Caki2 (cell line): ENCODE data around the gene IFIT1B. TPM values are rescaled to one million over a fixed set of nuclear protein-coding genes. Genes with fewer than 3 reads are reported as not detected.
"Not testable (repeated sequence)": the region's sequence is repeated elsewhere in the genome, so short reads cannot be mapped to it uniquely, and the experiment has no call there.

Experiments
- DNase-seq: peaks from one replicate; pipeline ENCODE4 v3.0.0-alpha.2; 2015; ENCODE audit warnings: low read depth
- in situ Hi-C: cut with HindIII; loops from 2 replicates; pipeline ENCODE4 v1.10.0; 2016; ENCODE audit warnings: low sequenced_read_pairs, low pct_unique_long_range_greater_than_20kb, mixed read lengths
- total RNA-seq: library from RNA; depleted of rRNA; stranded (reverse); fragments of >200 nt; shearing (Covaris generic); gene quantifications from 2 replicates; pipeline ENCODE4 v1.2.3, GENCODE V29; 2014; ENCODE audit warnings: low replicate concordance; rRNA removed

The IFIT1B gene, protein sequence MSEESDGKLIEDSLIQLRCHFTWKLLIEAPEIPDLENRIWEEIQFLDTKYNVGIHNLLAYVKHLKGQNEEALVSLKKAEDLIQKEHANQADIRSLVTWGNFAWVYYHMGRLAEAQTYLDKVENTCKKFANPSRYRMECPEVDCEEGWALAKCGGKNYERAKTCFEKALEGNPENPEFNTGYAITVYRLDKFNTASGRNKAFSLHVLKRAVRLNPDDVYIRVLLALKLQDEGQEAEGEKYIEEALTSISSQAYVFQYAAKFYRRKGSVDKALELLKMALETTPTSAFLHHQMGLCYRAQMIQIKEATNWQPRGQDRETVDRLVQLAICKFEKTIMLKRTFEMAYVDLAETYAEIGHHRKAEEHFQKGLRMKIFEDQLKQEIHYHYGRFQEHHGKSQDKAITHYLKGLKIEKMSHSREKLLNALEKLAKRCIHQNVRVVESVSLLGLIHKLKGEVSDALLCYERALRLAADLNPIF
- total RNA-seq, result not detected in 2 replicates

DNA sequence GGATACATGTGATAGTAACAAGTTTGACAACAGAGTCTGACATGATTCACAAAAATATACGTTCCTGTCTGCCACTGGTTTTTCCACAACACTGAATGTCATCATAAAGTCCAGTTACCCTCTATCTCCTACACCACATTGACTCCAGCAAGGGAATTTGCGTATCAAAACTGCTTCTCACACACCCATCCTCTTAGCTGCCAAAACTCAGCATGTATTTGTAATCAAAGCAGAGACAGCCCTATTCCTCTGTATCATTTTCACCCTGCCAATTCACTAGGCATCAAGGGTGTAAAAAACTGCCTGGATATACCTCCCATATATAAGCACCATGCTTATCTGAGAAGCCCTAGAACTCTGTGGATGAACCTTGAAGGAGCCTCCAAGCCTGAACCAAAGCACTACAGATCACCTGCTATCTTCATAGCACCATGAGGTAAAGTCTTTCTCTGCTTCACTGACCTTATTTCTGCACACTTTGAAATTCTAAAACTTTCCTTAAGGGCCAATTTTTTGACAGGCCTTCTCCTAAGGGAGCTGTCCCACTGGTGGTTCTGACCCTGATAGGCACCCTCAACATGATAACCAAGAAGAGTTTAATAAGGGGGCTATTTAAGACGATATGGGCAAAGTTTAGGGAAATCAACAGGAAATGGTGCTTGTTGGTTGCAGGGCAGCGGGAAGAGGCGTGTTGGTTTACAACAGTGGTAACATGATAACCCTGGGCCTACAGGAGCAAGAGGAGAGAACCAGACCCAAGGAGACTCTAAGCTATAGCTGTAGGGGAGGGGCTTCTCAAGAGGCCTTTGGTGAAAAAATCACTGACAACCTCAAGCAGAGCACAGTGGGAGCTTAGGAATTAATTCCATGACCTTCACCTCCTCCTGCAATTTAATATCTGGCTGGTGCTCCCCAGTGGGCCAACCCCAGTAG, at the start of gene IFIT1B:
IFIT1B (plus strand) TSS at position 352 of the 933 bp plus-strand sequence; CDS start at position 432, 80 bp downstream.
- no peak for DNase-seq
- in situ Hi-C loops, result no loop called here

DNA sequence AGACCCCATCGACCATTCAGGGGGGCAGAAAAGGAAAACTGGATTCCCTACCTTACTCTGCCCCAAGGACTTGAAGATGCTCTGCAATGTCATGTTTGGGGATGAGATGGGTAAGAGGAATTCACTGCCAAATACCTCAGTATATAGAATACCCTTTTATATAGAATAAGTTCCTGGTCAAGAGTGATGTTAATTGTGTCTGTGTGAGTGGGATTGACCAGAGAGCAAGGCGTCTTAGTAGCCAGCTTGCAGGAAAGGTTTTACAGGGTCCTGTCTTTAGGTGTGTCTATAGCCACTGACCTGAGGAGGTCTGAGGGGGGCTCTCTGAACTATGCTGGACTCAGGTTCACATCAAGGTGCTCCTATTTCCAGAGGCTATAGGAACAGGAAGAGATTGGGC, 48.7 kb upstream of the IFIT1B start:
- DNase-seq, result no peak
- in situ Hi-C loops, result no loop called here

DNA sequence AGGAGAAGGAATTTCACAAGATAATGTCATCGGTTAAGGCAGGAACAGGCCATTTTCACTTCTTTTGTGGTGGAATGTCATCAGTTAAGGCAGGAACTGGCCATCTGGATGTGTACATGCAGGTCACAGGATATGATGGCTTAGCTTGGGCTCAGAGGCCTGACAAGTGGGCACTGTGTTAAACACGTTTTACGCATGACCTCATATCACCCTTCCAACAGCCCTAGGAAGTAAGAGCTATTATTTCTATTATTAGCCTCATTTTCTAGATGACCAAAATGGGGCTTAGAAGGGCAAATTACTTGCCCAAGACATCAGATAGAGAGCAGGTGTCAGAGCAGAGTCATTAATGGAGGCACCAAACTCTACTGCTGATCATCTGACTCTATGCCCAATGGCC, 47.8 kb upstream of the IFIT1B start:
- in situ Hi-C loops, DNase-seq: not testable (repeated sequence)

DNA sequence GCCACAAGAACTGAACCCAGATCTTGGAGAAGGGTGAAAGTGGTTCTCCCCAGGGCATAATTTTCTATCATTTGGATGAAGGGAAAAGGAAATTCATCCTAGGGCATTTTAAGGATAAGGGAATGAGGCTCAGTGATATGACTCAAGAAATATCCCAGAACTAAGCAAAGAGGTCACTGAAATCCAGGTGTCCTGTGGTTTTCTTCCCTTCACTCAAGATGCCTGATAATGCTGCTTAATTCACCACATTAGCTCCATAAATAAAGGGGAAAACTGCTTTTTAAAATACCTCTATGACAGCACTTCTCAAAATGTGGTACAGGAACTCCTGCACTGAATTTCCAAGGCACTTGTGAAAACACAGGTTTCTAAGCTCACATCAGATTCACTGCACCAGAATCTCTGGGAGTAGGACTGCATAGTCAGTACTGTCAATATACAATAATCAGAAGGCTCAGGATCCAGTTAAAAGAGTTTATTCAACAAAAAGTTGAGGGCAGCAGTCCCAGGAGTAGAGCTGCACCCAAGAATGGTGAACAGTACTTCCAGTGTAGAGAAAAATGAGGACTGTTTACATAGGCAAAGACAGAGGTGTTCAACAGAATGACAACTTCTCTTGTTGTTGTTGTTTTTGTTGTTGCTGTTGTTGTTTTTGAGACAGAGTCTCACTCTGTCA, 47.2 kb upstream of the IFIT1B start:
- no peak for DNase-seq
- in situ Hi-C loops, result no loop called here

DNA sequence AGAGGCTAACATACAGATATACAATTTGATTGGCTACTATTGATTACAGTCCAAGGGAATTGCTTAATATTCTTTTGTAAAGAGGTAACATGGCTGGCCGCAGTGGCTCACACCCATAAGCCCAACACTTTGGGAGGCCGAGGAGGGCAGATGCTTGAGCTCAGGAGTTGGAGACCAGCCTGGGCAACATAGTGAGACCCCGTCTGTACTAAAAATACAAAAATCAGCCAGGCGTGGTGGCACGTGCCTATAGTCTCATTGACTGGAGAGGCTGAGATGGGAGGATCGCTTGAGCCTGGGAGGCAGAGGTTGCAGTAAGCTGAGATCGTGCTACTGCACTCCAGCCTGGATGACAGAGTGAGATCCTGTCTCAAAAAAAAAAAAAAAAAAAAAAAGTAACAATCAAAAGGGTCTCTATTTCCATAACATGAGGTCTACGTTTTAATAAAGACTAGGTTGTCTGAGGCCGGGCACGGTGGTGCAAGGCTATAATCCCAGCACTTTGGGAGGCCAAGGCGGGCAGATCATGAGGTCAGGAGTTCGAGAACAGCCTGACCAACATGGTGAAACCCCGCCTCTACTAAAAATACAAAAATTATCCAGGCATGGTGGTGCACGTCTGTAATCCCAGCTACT, 46.3 kb upstream of the IFIT1B start:
- in situ Hi-C loops, DNase-seq: not testable (repeated sequence)

DNA sequence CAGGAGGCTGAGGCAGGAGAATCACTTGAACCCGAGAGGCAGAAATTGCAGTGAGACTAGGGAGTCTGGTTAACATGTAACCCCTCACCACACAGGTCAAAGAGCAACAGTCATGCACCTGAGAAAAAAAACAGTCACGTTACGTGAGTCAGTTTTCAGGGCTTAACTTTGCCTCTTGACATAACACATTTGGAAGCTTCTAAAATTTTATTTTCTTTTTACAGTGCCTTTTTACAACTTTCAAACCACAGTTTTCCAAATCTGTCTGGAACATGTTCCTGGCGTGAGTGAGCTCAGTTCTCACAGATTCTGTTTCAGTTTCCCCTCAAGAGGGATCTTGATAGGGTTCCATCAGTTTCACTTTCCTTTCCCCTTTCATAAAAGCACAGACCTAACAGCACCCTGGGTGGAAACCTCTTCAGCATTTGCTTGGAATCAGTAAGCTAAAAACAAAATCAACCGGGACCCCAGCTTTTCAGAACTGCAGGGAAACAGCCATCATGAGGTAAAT, 45.7 kb upstream of the IFIT1B start:
- in situ Hi-C loops, result no loop called here
- DNase-seq, result peak; percentile 47

DNA sequence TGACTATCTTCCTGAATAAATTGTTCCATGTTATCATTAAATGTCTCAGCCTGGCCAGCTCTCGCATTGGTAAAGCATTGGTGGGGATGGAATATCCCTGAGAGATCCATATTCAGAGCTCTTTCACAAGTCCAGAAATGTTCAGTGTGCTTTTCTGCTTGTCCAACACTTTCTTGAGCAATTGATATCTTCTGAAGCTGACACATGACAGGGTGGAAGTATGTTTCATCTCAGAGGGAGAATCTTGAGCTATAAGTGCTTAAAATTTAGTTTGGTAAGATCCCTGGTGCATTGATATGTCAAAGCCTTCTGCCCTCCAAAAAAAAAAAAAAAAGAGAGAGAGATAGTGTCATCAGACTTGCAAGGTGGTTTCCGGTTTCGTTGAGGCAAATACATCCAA, 42.6 kb upstream of the IFIT1B start:
- in situ Hi-C loops, result no loop called here
- DNase-seq, result no peak

DNA sequence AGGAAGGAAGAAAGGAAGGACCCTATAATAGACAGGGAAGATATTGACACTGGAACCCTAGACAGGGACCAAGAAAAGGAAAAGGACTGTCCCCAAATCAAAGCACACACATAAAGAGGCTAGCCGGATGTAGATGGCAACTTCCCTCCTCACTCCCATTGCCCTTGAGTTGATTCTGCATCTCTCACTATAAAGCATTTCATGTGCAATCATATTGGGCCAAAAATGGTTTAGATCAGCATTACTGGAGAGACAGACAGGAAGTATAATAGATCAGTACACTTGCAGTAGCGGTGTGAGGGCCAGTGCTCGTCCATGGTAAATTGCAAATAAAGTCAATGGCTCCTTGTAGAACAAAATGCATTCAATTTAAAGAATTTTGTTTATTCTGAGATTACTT, 41.6 kb upstream of the IFIT1B start:
- in situ Hi-C loops, result no loop called here
- no peak for DNase-seq

DNA sequence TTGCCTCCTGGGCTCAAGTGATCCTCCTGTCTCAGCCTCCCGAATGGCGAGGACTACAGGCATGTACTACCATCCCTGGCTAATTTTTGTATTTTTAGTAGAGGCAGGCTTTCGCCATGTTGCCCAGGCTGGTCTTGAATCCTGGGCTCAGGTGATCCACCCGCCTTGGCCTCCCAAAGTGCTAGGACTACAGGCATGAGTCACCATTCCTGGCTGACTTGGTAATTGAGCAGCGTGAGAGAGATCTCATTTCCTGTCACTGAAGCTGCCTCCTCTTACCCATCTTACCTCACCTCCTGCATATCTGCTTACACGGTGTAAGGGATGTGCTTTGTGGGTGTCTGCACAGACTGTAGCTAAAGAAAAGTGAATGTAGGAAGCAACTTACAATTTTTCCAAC, 40.4 kb upstream of the IFIT1B start:
- in situ Hi-C loops, result no loop called here
- peak; percentile 59 for DNase-seq

DNA sequence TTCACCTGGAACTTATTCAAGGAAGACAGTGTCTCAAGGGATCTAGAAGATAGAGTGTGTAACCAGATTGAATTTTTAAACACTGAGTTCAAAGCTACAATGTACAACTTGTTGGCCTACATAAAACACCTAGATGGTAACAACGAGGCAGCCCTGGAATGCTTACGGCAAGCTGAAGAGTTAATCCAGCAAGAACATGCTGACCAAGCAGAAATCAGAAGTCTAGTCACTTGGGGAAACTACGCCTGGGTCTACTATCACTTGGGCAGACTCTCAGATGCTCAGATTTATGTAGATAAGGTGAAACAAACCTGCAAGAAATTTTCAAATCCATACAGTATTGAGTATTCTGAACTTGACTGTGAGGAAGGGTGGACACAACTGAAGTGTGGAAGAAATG, 39.1 kb upstream of the IFIT1B start:
- DNase-seq, result no peak
- in situ Hi-C loops, result no loop called here

DNA sequence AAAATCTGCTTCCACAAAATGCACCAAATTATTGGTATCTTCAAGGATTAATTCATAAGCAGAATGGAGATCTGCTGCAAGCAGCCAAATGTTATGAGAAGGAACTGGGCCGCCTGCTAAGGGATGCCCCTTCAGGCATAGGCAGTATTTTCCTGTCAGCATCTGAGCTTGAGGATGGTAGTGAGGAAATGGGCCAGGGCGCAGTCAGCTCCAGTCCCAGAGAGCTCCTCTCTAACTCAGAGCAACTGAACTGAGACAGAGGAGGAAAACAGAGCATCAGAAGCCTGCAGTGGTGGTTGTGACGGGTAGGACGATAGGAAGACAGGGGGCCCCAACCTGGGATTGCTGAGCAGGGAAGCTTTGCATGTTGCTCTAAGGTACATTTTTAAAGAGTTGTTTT, 38.0 kb upstream of the IFIT1B start:
- DNase-seq, result no peak
- in situ Hi-C loops, result no loop called here

DNA sequence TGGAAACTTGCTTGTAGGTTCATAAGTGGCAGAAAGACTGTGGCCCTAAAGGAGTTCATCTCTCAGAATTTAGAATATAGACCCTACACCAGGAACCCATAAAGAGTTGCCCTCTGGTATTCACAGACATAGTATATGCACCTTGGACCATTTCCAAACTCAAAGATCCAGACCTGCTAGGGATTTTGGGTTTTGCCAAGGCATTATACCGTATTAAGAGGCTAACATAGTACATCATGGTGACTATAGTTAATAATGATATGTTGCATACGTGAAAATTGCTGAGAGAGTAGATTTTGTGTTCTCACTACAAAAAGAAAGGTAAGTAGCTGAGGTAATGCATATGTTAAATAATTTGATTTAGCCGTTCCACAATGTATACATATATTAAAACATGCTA, 36.2 kb upstream of the IFIT1B start:
- DNase-seq, result no peak
- in situ Hi-C loops, result no loop called here

DNA sequence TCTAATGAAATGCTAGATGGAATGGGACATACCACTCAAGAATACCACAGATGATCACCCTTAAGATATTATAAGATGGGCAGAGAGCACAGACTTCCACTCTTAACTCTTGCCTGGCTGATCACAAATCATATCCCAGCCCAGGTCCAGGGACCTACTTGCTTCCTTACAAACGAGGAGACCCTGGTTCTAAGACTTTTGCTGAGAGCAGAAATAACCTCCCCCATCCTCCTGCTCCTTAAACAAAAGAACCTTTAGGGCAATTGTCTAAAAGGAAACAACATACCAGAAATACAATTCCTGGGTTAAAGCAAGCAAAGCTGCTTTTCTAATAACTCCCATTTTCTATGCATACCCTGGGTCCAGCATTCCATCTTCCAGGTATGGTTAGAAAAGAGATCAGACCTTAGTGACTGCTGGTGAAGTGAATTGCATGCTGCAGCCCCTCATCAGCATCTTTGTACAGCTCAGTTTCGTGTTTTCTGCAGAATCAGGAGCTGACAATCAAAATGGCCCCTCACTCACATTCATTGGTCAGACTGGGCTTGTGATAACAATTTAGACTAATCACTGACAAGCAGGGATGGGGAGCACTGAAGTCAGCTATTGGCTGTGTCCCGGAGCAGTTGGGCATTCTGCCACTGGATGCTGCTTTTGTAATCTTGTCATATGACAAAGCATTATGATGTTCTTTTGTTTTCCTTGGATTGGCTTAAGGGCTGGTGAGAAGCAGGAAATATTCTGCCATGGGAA, 35.5 kb upstream of the IFIT1B start:
- in situ Hi-C loops, result no loop called here

DNA sequence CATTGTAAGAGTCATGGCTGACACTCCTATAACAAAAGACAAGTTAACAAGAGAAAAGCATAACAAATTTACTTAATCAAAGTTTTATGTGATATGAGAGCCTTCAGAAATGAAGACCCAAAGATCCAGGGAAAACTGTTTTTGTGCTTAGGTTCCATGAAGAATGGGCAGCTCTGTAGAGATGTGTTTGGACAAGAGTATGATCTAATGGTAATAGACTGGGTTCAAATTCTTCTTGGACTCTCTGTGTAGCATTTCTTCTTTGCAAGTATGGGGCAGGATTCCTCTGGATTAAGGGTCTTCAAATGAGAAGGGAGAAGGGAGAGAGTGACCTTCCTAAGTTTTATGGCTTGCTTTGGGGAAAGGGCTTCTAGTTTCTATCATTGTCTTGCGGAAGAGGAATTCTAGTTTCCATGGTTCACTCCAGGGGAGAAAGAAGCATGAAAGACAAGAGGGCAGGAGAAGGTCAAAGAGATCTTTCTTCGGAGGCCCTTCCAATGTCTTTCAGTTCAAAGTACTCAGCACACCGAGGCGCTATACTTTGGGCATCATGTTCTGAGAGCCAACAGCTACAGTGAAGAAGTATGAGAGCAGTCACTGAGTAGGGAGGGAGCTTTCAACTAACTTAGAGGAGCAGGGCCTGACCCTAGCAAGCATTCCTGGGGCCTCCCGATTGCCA, 34.6 kb upstream of the IFIT1B start:
- in situ Hi-C loops, result no loop called here
- no peak for DNase-seq

More for the DNA sequence above, 35.5 kb upstream of the IFIT1B start:
- peak; percentile 96 for DNase-seq

DNA sequence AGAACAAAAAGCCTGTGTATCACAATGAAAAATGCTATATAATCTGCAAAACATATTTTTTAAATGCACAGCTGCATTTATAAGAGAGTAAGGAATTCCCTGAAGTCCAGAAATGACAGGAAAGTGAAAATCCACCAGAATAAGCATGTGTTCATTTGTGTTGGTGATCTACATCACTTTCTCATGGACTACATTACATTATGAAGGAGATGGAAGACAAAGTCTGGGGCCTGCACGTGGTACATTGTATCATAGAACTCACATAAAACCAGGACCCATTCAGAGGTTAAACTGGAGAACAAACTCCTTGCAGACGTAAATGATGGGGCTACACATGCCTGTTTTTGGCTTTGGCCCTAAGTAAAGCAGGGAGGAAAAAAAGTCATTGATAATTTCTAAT, 33.7 kb upstream of the IFIT1B start:
- in situ Hi-C loops, result no loop called here
- no peak for DNase-seq

DNA sequence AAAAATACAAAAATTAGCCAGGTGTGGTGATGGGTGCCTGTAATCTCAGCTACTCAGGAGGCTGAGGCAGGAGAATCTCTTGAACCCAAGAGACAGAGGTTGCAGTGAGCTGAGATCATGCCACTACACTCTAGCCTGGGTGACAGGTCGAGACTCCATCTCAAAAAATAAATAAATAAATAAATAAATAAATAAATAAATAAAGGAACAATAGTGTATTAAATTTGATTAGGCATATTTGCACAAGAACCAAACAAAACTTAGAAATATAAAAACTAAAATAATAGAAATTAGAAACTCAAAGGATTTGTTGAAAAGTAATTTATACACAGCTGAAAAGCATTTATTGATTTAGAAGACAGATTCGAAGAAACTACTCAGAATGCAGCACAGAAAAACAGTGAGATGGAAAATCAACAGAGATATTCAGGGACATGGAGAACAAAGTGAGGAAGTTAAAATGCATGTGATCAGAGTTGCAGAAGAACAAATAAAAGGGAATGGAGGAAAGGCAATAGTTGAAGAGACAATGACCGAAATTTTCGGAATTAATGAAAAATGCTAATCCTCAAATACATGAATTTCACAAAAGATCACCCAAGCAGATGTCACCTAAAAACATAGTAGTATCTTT, 32.4 kb upstream of the IFIT1B start:
- no peak for DNase-seq
- in situ Hi-C loops, result no loop called here
